Inflammatory macrophage (primary cell): ENCODE data around the gene ARHGAP22.

Experiments
- DNase-seq, 2 donors: peaks; one replicate each; pipeline ENCODE4 v3.0.0-alpha.2; 2020 to 2022

Gene ARHGAP22

GRCh38 chr10:48459270-48460150 is 145.4 kb downstream of the ARHGAP22 start:
- DNase-seq = no peak

DNA sequence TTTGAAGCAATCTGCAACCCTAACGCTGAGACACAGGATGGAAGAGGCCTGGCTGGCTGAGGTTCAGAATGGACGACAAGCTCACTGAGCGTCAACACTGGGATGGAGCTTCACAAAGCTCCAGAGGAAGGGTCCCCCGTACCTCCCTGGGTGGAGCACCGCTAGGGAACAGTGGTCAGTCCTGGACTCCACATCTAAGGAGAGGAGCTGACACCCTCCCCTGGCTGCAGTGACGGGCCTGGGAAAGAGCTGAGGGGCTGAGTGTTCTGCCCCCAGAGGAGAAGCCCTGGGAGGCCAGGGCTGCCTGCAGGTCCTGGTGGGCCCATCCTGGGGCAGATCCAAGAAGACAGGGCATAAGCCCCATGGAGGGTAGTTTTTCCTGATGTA is 146.2 kb downstream of the ARHGAP22 start:
- DNase-seq = no peak

DNA sequence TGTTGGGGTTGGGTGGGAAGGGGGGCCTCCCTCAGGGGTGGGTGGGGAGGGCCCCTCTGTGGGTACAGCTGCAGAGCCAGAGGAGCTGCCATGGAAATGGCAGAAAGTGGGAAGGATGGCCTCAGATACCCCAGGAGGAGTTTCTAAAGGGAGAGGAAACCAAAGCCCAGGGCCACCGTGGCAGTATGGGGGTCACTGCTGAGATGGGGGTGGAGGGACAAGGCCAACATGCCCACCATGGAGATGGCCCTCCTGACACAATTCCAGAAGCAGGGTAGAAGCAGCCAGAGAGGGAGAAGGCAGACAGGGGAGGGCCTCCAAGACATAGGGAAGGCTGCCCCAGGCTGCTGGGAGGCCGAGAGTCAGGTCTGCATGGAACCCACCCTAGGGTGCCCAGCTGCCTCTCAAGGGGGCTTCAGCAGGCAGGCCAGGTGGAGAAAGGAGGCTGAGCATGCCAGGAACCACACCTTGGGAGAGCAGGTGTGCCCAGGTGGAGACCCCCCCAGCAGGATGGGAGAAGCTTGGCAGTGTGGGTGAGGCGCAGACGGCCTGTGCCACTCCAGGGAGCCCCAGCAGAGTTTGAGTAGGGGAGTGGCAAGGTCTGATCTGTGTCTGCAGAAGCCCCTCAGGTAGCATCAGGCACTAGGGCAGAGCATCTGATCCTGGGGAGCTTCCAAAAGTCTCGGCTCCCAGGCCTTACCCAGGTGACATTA is 146.8 kb downstream of the ARHGAP22 start:
- DNase-seq = no peak

GRCh38 chr10:48456808-48457761 is 147.8 kb downstream of the ARHGAP22 start:
- peak in 1 of 2 donors; percentile 36 for DNase-seq

DNA sequence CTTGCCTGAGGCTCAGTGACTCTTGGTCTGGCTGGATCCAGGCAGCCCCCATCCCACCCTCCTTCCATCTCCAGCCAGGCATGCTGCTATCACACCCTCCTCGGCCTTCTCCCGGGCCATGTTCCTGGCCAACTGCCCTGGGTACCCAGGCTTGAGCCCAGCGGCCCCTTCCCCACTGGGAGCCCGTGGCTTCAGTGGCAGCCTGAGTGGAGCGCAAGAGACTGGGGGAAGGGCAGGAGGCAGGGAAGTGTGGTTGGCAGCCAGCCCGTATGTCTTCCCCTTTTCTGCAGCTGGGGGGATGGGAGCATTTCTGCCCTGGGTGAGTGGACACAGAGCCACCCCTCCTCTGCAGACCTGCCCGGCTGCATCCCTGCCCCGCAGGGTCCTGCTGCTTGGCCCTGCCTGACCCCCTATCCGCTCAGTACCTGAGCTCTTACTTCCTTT is 148.5 kb downstream of the ARHGAP22 start:
- DNase-seq = peak; percentile 75 to 80

DNA sequence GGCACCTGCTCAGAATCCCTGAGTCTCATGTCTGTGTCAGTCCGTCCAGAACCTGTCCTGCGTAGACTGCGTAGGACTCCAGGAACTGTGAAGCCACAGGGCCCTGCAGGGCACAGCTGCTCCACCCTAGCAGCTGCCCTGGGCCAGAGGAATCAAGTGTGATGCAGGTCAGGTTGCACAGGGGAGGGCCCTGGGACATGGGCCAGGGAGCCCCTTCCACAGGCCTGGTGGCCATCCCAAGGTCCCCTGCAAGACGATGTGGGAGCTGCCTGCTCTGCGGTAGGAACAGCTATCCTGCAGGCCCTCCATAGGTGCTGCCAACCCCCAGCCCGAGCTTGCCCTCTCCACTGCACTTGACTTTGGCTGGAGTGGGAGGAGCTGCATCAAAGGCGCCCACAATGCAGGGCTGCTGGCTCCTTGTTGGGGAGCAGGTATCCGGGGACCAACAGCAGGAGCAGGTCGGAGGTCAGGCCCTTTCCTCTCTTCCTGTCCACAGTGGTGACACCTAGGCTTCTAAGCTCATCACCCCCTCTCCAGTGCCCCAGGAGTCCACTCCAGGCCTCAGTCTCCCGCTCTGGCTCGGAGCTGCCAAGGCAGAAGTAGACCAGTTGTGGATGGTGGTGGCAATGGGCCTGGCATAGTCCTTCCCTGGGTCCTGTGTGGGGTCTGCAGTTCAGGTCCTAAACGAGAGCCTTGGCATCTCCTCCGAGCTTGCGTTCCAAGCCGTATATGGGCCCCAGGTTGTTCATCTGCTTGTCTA is 149.3 kb downstream of the ARHGAP22 start:
- DNase-seq = no peak

DNA sequence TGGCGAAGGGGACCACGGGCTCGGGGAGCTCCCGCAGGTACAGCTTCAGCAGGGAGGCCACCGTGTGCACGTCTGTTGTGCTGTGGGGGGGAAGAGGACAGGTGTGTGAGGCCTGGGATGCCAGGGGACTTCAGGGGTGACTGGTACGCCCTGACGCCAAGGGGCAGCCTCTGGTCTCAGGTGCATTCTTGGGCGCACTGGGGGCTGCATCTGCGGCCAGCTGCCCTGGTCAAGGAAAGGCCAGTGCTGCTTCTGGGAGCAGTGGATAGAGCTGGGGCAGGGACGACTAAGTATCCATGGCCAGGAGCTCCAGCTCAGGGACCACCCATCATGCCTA is 149.8 kb downstream of the ARHGAP22 start:
- DNase-seq = no peak

- DNase-seq = no peak
Observed at GRCh38 chr10:48454302-48455054, 150.4 kb downstream of the ARHGAP22 start.

DNA sequence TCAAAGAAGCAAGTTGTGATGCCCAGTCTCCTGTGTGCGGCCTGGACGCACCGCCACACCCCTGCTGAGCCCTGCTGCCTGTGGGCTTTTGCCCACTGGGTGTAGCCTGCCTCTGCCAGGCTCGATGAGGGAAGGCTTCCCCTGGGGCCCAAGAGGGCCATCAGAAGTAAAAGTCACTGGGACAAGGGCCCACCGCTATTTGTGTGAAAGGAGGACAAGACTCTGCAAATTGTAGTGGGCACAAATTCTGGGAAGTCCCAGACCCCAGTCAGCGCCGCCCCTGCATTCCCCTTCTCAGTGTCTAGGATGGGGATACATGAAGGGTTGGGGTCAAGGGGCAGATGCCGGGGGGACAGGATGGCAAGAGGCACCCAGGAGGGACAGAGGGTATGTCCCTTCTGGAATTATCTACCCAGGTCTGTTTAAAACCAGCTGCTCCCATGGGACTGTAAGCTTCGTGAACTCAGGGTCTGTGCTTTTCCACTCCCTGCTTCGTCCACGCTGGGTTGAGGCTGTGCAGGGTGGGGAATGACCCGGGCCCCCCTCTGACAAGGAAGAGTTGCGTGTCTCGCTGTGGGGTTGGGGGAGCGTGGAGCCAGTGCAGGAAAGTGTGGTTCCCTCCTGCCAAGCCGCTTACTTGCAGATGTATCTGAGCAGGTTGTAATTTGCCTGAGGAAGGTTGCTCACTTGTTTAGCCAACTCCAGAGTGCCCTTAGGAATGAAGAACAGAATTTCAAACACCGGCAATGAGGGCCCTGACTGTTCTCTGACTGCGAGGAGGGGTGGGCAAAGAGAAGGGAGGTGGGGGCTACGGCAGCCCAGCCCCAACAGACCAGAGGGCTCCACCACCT is 151.2 kb downstream of the ARHGAP22 start:
- DNase-seq = no peak

GRCh38 chr10:48452879-48453412 is 151.9 kb downstream of the ARHGAP22 start:
- DNase-seq = no peak

DNA sequence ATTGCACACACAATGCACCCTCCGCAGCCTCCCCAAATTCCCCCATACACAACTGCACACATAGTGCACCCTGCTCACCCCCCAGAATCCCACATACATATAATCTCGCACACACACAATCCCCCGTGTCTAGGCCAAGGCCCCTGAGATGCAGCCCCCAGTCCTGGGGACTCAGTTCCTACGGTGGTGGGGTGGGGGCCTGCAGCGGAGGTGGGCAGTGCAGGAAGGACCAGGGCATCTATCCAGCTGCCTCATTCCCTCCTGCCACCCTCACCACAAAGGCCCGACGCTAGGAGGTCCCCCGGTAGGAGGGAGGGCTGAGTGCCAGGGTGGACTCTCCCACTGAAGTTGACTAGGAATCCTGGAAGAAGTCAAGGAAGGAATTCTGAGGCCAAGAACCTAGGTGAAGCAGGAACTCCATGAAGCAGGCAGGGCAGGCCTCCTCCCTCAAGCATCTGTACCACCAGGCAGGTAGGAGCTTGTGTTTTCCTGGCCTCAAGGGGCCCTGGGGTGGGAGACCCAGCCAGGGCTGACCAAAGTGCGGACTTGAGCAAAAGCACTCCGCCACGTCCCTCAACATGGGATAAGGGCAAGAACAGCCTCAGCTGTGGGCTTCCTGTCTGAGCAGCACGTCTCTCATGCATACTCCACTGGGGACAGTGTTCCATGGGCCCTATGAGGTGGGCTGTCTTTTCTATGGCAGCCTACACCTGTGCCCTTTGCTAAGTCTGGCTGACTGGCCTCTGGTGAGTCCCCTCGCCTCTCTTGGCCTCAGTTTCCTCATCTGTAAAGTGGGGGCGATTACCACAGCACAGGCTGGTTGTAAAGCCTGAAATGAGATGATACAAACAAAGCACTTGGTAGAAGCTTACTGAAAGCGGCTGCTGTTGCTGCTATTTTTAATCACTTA is 152.6 kb downstream of the ARHGAP22 start:
- DNase-seq = no peak

DNA sequence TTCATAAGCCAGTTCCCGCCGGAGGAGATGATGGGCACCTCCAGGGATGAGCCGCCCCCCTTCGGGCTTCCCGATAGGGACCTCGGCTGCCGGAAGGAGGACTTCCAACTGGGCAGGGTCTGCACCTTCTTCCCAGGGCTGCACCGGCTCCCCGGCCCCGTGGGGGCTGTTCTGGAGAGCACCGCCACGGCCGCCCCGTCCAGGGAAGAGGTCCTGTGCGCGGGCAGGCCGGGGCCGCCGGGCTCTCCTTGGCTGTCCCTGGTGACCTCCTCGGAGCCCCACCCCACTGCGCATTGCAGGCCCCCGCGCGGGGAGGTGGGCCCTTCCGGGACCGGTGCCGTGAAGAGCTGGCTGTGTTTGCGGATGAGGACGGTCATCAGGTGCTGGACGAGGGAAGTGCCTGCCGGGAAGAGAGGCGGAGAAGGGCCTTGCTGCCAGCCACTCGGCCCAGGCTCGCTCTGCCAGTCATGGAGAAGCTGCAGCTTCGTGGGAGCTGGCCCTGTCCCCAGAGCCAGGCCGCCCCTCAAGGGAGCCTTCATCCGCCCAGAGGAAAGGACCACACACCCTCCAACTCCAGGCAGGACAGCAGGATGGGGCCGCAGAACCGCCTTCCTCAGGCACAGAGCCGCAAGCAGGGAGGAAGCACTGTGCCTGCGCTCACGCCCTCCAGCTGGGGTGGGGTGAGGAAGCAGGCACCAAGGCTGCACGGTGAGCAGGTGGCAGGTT is 154.0 kb downstream of the ARHGAP22 start:
- no peak for DNase-seq

DNA sequence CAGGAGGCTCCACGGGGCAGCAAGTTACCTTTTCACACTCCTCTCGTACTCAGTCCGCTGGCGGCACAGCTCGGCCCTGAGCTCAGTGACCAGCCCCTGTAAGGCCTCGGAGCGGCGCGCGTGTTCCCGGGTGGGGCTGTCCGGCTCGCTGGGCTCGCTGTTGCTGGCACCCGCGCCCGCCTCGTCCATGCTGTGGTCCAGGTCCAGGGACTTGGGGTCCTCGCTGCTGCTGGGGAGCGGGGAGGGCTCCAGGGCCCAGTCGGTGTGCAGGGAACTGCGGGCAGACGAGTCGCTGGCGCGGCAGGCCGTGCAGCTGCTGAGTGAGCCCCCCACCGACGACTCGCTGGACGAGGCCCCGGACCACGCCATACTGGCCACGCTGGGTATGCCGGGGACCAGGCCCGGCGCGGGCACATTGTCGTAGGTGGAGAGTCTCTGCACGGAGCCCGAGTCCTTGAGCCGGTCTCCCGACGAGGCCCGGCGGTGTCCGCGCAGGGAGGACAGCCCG is 154.6 kb downstream of the ARHGAP22 start:
- DNase-seq = no peak

DNA sequence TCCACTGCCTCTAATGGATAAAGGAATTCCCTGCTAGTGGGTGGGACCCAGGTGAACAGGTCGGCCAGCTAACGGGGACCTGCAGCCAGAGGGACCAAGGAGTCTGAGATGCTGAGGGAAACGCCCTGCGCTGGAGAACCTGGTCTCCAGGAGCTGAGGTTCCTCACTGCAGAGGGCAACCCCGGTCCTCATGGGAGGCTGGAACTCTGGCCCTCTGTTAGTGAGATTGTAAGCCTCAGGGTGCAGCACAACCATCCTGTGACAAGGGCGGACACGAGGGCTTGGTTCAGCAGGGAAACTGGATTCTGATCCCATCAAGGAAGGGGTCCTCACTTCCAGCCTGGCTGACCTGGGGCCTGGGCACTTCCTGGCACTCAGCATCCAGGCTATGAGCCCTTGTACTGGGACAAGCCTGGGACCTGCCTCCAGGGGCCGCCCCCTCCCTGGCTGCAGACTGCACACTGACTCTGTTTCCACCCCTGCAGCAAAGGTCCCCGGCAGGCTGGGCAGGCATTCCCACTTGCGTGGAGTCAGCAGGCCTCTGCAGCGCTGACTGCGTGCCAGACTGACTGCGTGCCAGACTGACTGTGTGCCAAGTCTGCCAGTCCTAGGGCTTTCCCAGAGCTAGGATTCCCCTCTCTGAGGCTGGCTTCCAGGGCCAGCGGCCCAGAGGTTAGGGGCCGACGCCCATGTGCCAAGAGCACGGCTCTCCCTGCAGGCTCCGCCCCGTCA is 155.2 kb downstream of the ARHGAP22 start:
- DNase-seq = no peak

- DNase-seq = no peak
Observed at GRCh38 chr10:48448796-48449195, 156.1 kb downstream of the ARHGAP22 start.

- DNase-seq = no peak
Observed at GRCh38 chr10:48447356-48448215, 157.3 kb downstream of the ARHGAP22 start.
